Sigmoid colon (tissue), 3 donors: ENCODE measurements around the gene OCRL.

ENCODE experiments used
- CTCF ChIP-seq, 4 experiments: fragments of 450-650 bp in 3 of 4; fragments of 200-600 bp in 1 of 4; IDR thresholded peaks; one replicate each; pipeline ENCODE4 v1.5.1; 2016 to 2019; ENCODE audit warnings: antibody characterized with exemption in 4 of 4, mild to moderate bottlenecking in 3 of 4, moderate library complexity in 2 of 4
- POLR2A ChIP-seq, 2 donors: fragments of 450-650 bp; IDR thresholded peaks; one replicate each; pipeline ENCODE4 v1.6.1; 2016; ENCODE audit warnings: antibody characterized with exemption in 2 of 2, mild to moderate bottlenecking in 2 of 2, moderate library complexity in 2 of 2

- TF ChIP-seq CTCF (IDR thresholded peaks at IDR 0.05) (no peak), POLR2A (IDR thresholded peaks at IDR 0.05) (no peak)
Measured at GRCh38 chrX:129594781-129595180, 54.7 kb downstream of the OCRL start.
